ENCODE results near the gene SLC24A3. TPM values are rescaled to one million over a fixed set of nuclear protein-coding genes. Genes with fewer than 3 reads are reported as not detected.

SLC24A3 gene
- total RNA-seq, 1 donor from 2014 or later = 0.51 TPM

- DNase-seq (ENCODE audit: low read depth, low spot score) = no peak
- Mint-ChIP-seq H3K4me3 (no peak overlapping the region), H3K9me3 (peaks cover 6% of the 10 kb centered on the region), H3K36me3 (ENCODE audit: low read depth) (no peaks in the 10 kb centered on the region), H3K27me3 (ENCODE audit: low read depth) (peaks cover 40% of the 10 kb centered on the region), H3K4me1 (no peaks in the 10 kb centered on the region), H3K27ac (ENCODE audit: unreplicated experiment) (no peak overlapping the region)
- TF ChIP-seq, protein P1, sequence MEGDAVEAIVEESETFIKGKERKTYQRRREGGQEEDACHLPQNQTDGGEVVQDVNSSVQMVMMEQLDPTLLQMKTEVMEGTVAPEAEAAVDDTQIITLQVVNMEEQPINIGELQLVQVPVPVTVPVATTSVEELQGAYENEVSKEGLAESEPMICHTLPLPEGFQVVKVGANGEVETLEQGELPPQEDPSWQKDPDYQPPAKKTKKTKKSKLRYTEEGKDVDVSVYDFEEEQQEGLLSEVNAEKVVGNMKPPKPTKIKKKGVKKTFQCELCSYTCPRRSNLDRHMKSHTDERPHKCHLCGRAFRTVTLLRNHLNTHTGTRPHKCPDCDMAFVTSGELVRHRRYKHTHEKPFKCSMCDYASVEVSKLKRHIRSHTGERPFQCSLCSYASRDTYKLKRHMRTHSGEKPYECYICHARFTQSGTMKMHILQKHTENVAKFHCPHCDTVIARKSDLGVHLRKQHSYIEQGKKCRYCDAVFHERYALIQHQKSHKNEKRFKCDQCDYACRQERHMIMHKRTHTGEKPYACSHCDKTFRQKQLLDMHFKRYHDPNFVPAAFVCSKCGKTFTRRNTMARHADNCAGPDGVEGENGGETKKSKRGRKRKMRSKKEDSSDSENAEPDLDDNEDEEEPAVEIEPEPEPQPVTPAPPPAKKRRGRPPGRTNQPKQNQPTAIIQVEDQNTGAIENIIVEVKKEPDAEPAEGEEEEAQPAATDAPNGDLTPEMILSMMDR (conservative IDR thresholded peaks at IDR 0.05) = no peak
These were observed 82.6 kb downstream of the SLC24A3 start for GRCh38 chr20:19295076-19295475.

DNA sequence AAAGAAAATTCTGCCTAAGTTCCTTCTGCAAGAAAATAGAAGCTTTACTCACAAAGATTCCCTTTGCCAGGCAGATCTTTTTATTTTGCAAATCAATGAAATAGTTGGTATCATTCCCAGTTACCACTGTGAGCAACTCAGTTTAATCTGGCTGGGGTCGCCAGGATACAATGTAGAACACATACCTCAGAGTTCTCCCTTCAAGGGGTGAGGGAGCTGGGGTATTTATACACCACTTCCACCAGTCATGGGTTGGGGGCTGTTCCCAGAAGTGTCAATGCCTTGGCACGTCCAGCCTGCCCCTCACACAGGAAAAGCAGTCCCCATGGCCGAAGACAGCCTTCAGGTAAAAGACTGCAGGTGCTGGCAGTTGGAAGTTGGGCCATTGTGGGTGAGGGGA is 86.2 kb downstream of the SLC24A3 start:
- H3K36me3 Mint-ChIP-seq (ENCODE audit: low read depth) = no peaks in the 10 kb centered on the region
- TF ChIP-seq, protein P1 (conservative IDR thresholded peaks at IDR 0.05) = no peak
- H3K27ac Mint-ChIP-seq (ENCODE audit: unreplicated experiment) = no peak overlapping the region
- H3K9me3 Mint-ChIP-seq = peaks cover 6% of the 10 kb centered on the region
- no peaks in the 10 kb centered on the region for H3K4me1 Mint-ChIP-seq
- H3K27me3 Mint-ChIP-seq (ENCODE audit: low read depth) = peaks cover 47% of the 10 kb centered on the region
- H3K4me3 Mint-ChIP-seq = no peak overlapping the region
- DNase-seq (ENCODE audit: low read depth, low spot score) = no peak

GRCh38 chr20:19300395-19300794 is 88.0 kb downstream of the SLC24A3 start:
- DNase-seq (ENCODE audit: low read depth, low spot score) = no peak
- Mint-ChIP-seq H3K27me3 (ENCODE audit: low read depth) (peaks cover 35% of the 10 kb centered on the region), H3K27ac (ENCODE audit: unreplicated experiment) (no peak overlapping the region), H3K9me3 (peaks cover 3% of the 10 kb centered on the region), H3K4me3 (no peak overlapping the region), H3K4me1 (no peaks in the 10 kb centered on the region), H3K36me3 (ENCODE audit: low read depth) (no peaks in the 10 kb centered on the region)
- TF ChIP-seq, protein P1 (conservative IDR thresholded peaks at IDR 0.05) = no peak

- TF ChIP-seq, protein P1 (conservative IDR thresholded peaks at IDR 0.05) = no peak
- no peak for DNase-seq (ENCODE audit: low read depth, low spot score)
- Mint-ChIP-seq H3K27me3 (ENCODE audit: low read depth) (peaks cover 27% of the 10 kb centered on the region), H3K4me1 (no peaks in the 10 kb centered on the region), H3K27ac (ENCODE audit: unreplicated experiment) (no peak overlapping the region), H3K9me3 (peaks cover 3% of the 10 kb centered on the region), H3K4me3 (no peak overlapping the region), H3K36me3 (ENCODE audit: low read depth) (no peaks in the 10 kb centered on the region)
These were observed 88.7 kb downstream of the SLC24A3 start for GRCh38 chr20:19301142-19301541.

DNA sequence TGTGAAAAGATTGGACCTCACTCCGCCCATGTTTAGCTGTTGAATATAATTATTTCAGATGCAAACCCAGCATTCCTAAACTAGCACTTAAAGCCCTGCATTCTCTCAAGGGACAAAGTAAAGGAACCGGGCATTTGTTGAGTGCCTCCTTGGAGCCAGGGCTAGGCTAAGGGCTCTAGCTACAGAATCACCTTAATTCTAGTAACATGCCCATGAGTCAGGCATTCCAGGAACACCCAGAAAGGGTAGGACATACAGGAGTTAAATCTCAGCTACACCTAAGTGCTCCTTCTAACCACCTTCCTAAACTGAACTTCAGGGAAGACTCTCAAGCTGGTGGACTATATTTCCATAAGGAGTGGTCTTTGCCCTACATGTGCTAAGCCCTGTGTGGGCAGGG is 89.4 kb downstream of the SLC24A3 start:
- no peak for DNase-seq (ENCODE audit: low read depth, low spot score)
- H3K9me3 Mint-ChIP-seq = peaks cover 6% of the 10 kb centered on the region
- no peak overlapping the region for H3K27ac Mint-ChIP-seq (ENCODE audit: unreplicated experiment)
- H3K36me3 Mint-ChIP-seq (ENCODE audit: low read depth) = no peaks in the 10 kb centered on the region
- H3K4me3 Mint-ChIP-seq = no peak overlapping the region
- peaks cover 22% of the 10 kb centered on the region for H3K27me3 Mint-ChIP-seq (ENCODE audit: low read depth)
- TF ChIP-seq, protein P1 (conservative IDR thresholded peaks at IDR 0.05) = no peak
- H3K4me1 Mint-ChIP-seq = no peaks in the 10 kb centered on the region

- Mint-ChIP-seq H3K4me3 (no peak overlapping the region), H3K4me1 (no peaks in the 10 kb centered on the region), H3K27ac (ENCODE audit: unreplicated experiment) (no peak overlapping the region), H3K27me3 (ENCODE audit: low read depth) (peaks cover 17% of the 10 kb centered on the region), H3K36me3 (ENCODE audit: low read depth) (no peaks in the 10 kb centered on the region), H3K9me3 (peaks cover 3% of the 10 kb centered on the region)
- no peak for DNase-seq (ENCODE audit: low read depth, low spot score)
- TF ChIP-seq, protein P1 (conservative IDR thresholded peaks at IDR 0.05) = no peak
These were observed 90.3 kb downstream of the SLC24A3 start for GRCh38 chr20:19302714-19303113.
